GM12878 (cell line): ENCODE measurements around the gene KIF26A. TPM values are rescaled to one million over a fixed set of nuclear protein-coding genes. Genes with fewer than 3 reads are reported as not detected.

ENCODE experiments used
- ATAC-seq: fragments of 200-7000 bp; cut with Tn5 transposase; 3 replicates; pipeline ENCODE4 v1.9.1; 2020; ENCODE audit warnings: mild to moderate bottlenecking, moderate library complexity
- BruUV-seq: library from RNA; stranded (reverse); fragments of 400-500 nt; replicated peaks from 2 replicates; lab custom pipeline; 2021; lab: Mats Ljungman, UMichigan
- CTCF ChIA-PET: fragments of 300-600 bp; sonication (Branson Sonifier 250); formaldehyde crosslinking; extraction: SDS; loops from one replicate; lab custom pipeline; 2021; ENCODE audit warnings: inconsistent platforms; lab: Yijun Ruan, JAX
- POLR2A ChIA-PET: fragments of 350-600 bp; formaldehyde crosslinking; extraction: SDS; loops from one replicate; lab custom pipeline; 2021; ENCODE audit warnings: inconsistent platforms; lab: Charles Lee
- RAD21 ChIA-PET: fragments of 300-600 bp; sonication (Branson Sonifier 250); formaldehyde crosslinking; loops from one replicate; lab custom pipeline; 2023; ENCODE audit warnings: antibody characterized with exemption; ENCODE audit not compliant: unreplicated experiment; lab: Charles Lee
- SMC1A ChIA-PET: fragments of 300-600 bp; sonication (Branson Sonifier 250); formaldehyde crosslinking; loops from one replicate; lab custom pipeline; 2023; ENCODE audit not compliant: unreplicated experiment, uncharacterized antibody; lab: Charles Lee
- DNase-seq: peaks from one replicate; pipeline ENCODE4 v3.0.0-alpha.2; 2011; ENCODE audit warnings: low read depth, low spot score
- FAIRE-seq: peaks from 3 replicates; lab custom pipeline; 2011; peaks lifted over from hg19 to GRCh38; lab: Jason Lieb, UNC
- H2AFZ ChIP-seq: 2 replicates; pipeline ENCODE4 v1.6.0; 2011; ENCODE audit warnings: low read depth, low read length, control low read depth; ENCODE audit not compliant: control insufficient read depth
- H3K27ac ChIP-seq: 2 replicates; pipeline ENCODE4 v1.5.1; 2011; ENCODE audit warnings: control low read depth; ENCODE audit not compliant: control insufficient read depth, insufficient read depth
- H3K27me3 ChIP-seq, 2 experiments: replicated peaks in 1 of 2; 2 replicates each; pipeline versions ENCODE4 v1.6.0 to v1.6.1; 2011; ENCODE audit warnings: low read length in 1 of 2; ENCODE audit not compliant: control insufficient read depth in 2 of 2, insufficient read depth in 2 of 2
- H3K36me3 ChIP-seq, 2 experiments: 2 replicates each; pipeline ENCODE4 v1.5.1; 2011; ENCODE audit warnings: low read length in 1 of 2; ENCODE audit not compliant: control insufficient read depth in 2 of 2, insufficient read depth in 2 of 2
- H3K4me1 ChIP-seq: 2 replicates; pipeline ENCODE4 v1.6.1; 2011; ENCODE audit warnings: mild to moderate bottlenecking, low read length, moderate library complexity, mixed read lengths; ENCODE audit not compliant: control insufficient read depth, insufficient read depth
- H3K4me2 ChIP-seq: 2 replicates; pipeline ENCODE4 v1.6.0; 2011; ENCODE audit warnings: control low read depth; ENCODE audit not compliant: control insufficient read depth, insufficient read depth
- H3K4me3 ChIP-seq: fragments of 200-600 bp; sonication (generic); 2 replicates; pipeline ENCODE4 v1.5.1; 2016
- H3K79me2 ChIP-seq: 2 replicates; pipeline ENCODE4 v1.6.0; 2011; ENCODE audit warnings: low read length; ENCODE audit not compliant: control insufficient read depth, insufficient read depth
- H3K9ac ChIP-seq: 2 replicates; pipeline ENCODE4 v1.8.0; 2011; ENCODE audit warnings: low read length, control low read depth, mixed read lengths; ENCODE audit not compliant: control insufficient read depth, insufficient read depth
- H3K9me3 ChIP-seq: replicated peaks from 3 replicates; pipeline ENCODE4 v1.5.1; 2011; ENCODE audit warnings: mild to moderate bottlenecking, low read length; ENCODE audit not compliant: control insufficient read depth, insufficient read depth
- H4K20me1 ChIP-seq: 2 replicates; pipeline ENCODE4 v1.6.0; 2011; ENCODE audit not compliant: control insufficient read depth, insufficient read depth
- ETV6 ChIP-seq, 2 experiments: fragments of 450-650 bp in 1 of 2; IDR thresholded peaks in 1 of 2; conservative IDR thresholded peaks in 1 of 2; 2 replicates each; pipeline ENCODE4 v1.6.1; 2014; ENCODE audit warnings: antibody characterized with exemption in 1 of 2, borderline replicate concordance in 1 of 2, low read depth in 1 of 2, mild to moderate bottlenecking in 1 of 2, moderate library complexity in 1 of 2
- JUND ChIP-seq: IDR thresholded peaks from 2 replicates; pipeline ENCODE4 v1.6.1; 2012; ENCODE audit warnings: low read depth, mild to moderate bottlenecking, low read length, improper control_type of control experiment, moderate library complexity
- KLF5 ChIP-seq: fragments of 450-650 bp; IDR thresholded peaks from 2 replicates; pipeline ENCODE4 v1.6.1; 2014; ENCODE audit warnings: mild to moderate bottlenecking; ENCODE audit not compliant: partially characterized antibody
- NFYA ChIP-seq: IDR thresholded peaks from 2 replicates; pipeline ENCODE4 v1.6.1; 2011; ENCODE audit warnings: low read depth, mild to moderate bottlenecking, low read length, improper control_type of control experiment, borderline replicate concordance
- POLR2AphosphoS5 ChIP-seq: IDR thresholded peaks from 2 replicates; pipeline ENCODE4 v1.6.1; 2011; ENCODE audit warnings: mild to moderate bottlenecking, low read length, inconsistent platforms
- REST ChIP-seq: IDR thresholded peaks from 2 replicates; pipeline ENCODE4 v1.6.1; 2012; ENCODE audit warnings: mild to moderate bottlenecking, low read depth, low read length
- STAT1 ChIP-seq: fragments of 450-650 bp; conservative IDR thresholded peaks from 2 replicates; pipeline ENCODE4 v1.6.1; 2014; ENCODE audit warnings: antibody characterized with exemption, mild to moderate bottlenecking
- STAT3 ChIP-seq: IDR thresholded peaks from 2 replicates; pipeline ENCODE4 v1.6.1; 2011; ENCODE audit warnings: low read depth, low read length, improper control_type of control experiment
- TBL1XR1 ChIP-seq: IDR thresholded peaks from 2 replicates; pipeline ENCODE4 v1.6.1; 2012; ENCODE audit warnings: low read depth, low read length, improper control_type of control experiment
- TCF12 ChIP-seq: IDR thresholded peaks from 2 replicates; pipeline ENCODE4 v1.6.1; 2011; ENCODE audit warnings: low read depth, mild to moderate bottlenecking, low read length
- WRNIP1 ChIP-seq: IDR thresholded peaks from 2 replicates; pipeline ENCODE4 v1.6.1; 2011; ENCODE audit warnings: low read depth, low read length, improper control_type of control experiment, borderline replicate concordance
- ZNF274 ChIP-seq: IDR thresholded peaks from one replicate; pipeline ENCODE4 v1.8.0; 2011; ENCODE audit not compliant: insufficient read length, insufficient read depth
- ZNF384 ChIP-seq: IDR thresholded peaks from 2 replicates; pipeline ENCODE4 v1.6.1; 2012; ENCODE audit warnings: low read depth, mild to moderate bottlenecking, low read length, improper control_type of control experiment, borderline replicate concordance
- WGBS: methylation state at CpG from one replicate; pipeline ENCODE4 v1.1.6; 2016; ENCODE audit warnings: low lambda C conversion rate; ENCODE audit not compliant: insufficient replicate concordance, insufficient coverage; ENCODE audit errors: missing lambda C conversion rate; 5-methylcytosine and 5-hydroxymethylcytosine counted together
- in situ Hi-C: fragments of 300-500 bp; cut with MboI; formaldehyde crosslinking; loops from 9 replicates; pipeline ENCODE4 v1.14.3; 2018; ENCODE audit warnings: mixed read lengths
- intact Hi-C: fragments of 100-400 bp; cut with micrococcal nuclease; formaldehyde crosslinking; loops from one replicate; pipeline ENCODE4 v1.14.2; 2022; ENCODE audit not compliant: unreplicated experiment
- polyA plus RNA-seq, 11 experiments: library from polyadenylated mRNA; depleted of rRNA in 4 of 11; unstranded in 6 of 11; stranded (reverse) in 5 of 11; fragments of >200 nt; fragmentation: Nextera tagmentation in 4 of 11; fragmentation: Illumina TruSeq in 1 of 11; extraction: Ambion mirVana in 4 of 11; extraction: Trizol in 1 of 11; gene quantifications; 1 replicate in 1 of 11; 2 replicates in 10 of 11; pipeline versions ENCODE4 v1.2.1 to v1.2.3, GENCODE V29; 2011 to 2016; ENCODE audit warnings: inconsistent platforms in 2 of 11, missing spikeins in 2 of 11, low read depth in 1 of 11
- total RNA-seq, 4 experiments: library from RNA; depleted of rRNA in 3 of 4; stranded (reverse); fragments of >200 nt in 3 of 4; fragmentation: Illumina TruSeq in 1 of 4; extraction: Trizol in 1 of 4; gene quantifications; 2 replicates each; pipeline versions ENCODE4 v1.2.1 to v1.2.3, GENCODE V29; 2013 to 2021

Gene KIF26A
- total and polyA plus RNA-seq, 10 of the 15 experiments (the other 5 are each of a cell fraction or from before 2014, with no cell fraction given): 0.05 TPM; not detected in 9

GRCh38 chr14:104159990-104160389 lies 21.6 kb downstream of the KIF26A start (continued):
- TF ChIP-seq WRNIP1 (no peak), NFYA (no peak), ETV6 (conservative IDR thresholded peaks at IDR 0.05 in 1 of 2, IDR thresholded peaks at IDR 0.05 in 1 of 2; ENCODE audit: borderline replicate concordance in 1 of 2, low read depth in 1 of 2) (no peak), TCF12 (no peak), JUND (no peak), KLF5 (no peak), STAT1 (no peak), REST (no peak)

DNA sequence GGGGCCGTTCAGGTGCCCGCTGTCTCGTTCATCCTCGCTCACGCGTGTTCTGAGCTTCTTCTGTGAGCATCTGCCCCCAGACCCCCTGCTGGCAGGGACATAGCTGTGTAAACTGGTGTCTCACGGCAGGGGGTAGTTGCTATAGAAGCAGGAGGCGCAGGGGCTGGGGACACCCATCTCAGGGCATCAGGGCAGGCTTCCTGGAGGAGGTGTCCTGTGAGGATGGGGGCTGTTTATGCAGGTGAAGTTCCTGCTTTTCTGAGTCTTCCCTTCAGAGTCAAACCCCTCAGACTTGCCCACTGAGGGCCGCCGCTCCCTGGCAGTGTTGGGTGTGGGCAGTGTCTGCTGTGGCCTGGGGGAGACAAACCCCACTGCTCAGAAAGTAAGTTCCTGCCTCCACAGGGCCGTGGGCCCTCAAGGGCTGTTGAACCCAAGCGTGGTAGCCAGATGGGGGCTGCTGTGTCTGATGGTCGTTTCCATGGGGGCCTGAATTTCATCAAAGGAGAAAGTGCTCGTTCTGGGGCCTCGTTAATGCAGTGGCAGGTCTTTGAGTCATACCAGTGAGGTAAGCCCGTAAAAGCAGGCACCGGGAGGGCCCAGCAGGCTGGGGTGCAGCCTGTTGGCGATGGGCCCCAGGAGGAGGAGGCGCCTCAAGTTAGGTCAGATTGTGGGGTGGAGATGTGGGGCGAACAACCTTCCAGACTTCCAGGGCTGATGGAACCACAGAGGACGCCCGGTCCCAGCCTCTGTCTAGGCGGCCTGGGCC lies 23.4 kb downstream of the KIF26A start:
- SMC1A ChIA-PET: no interaction called here

More for the DNA sequence above, 23.4 kb downstream of the KIF26A start:
- no peak overlapping the region for H3K9ac ChIP-seq
- intact Hi-C loops: no loop called here
- CTCF ChIA-PET: no interaction called here
- no peak overlapping the region for H2AFZ ChIP-seq
- H3K27me3 ChIP-seq: no peaks in the 10 kb centered on the region
- in situ Hi-C loops: no loop called here
- POLR2A ChIA-PET: no interaction called here
- no peaks in the 10 kb centered on the region for H3K9me3 ChIP-seq
- DNase-seq: no peak
- TF ChIP-seq STAT3: no peak
- TF ChIP-seq POLR2AphosphoS5: no peak
- TF ChIP-seq ZNF274: no peak
- no peak for TF ChIP-seq TBL1XR1
- TF ChIP-seq ZNF384: no peak
- RAD21 ChIA-PET: no interaction called here
- WGBS: 50% methylated on average over 22 of the region's 23 CpGs
- no peak overlapping the region for H3K4me3 ChIP-seq
- H3K4me1 ChIP-seq: no peaks in the 10 kb centered on the region
- no peak for ATAC-seq
- no peaks in the 10 kb centered on the region for H3K36me3 ChIP-seq
- no peaks in the 10 kb centered on the region for H3K79me2 ChIP-seq
- no peak overlapping the region for H3K4me2 ChIP-seq
- no TSS peak for BruUV-seq
- no peak overlapping the region for H3K27ac ChIP-seq
- FAIRE-seq: no peak
- H4K20me1 ChIP-seq: no peaks in the 10 kb centered on the region
